GM18526 (cell line): Measurements from ENCODE around the gene PPP2R5D.

ENCODE experiments used
- POLR2A ChIP-seq: IDR thresholded peaks from 3 replicates; pipeline ENCODE4 v1.6.1; 2011; ENCODE audit not compliant: insufficient read length; ENCODE audit errors: extremely low read depth

The PPP2R5D gene

GRCh38 chr6:43033496-43034189, 49.3 kb downstream of the PPP2R5D start:
- TF ChIP-seq POLR2A, result no peak

GRCh38 chr6:43034190-43034525, 49.8 kb downstream of the PPP2R5D start:
- TF ChIP-seq POLR2A, result no peak

- TF ChIP-seq POLR2A, result no peak
These were observed 51.3 kb downstream of the PPP2R5D start for GRCh38 chr6:43035495-43036194.

GRCh38 chr6:43036712-43037111, 52.3 kb downstream of the PPP2R5D start:
- no peak for TF ChIP-seq POLR2A

GRCh38 chr6:43037197-43037596, 52.8 kb downstream of the PPP2R5D start:
- no peak for TF ChIP-seq POLR2A

GRCh38 chr6:43037706-43038105, 53.3 kb downstream of the PPP2R5D start:
- no peak for TF ChIP-seq POLR2A

GRCh38 chr6:43038727-43039126, 54.4 kb downstream of the PPP2R5D start:
- TF ChIP-seq POLR2A, result no peak

- no peak for TF ChIP-seq POLR2A
These were observed 56.3 kb downstream of the PPP2R5D start for GRCh38 chr6:43040542-43041257.

GRCh38 chr6:43043310-43043709, 58.9 kb downstream of the PPP2R5D start:
- no peak for TF ChIP-seq POLR2A

GRCh38 chr6:43045371-43045930, 61.1 kb downstream of the PPP2R5D start:
- no peak for TF ChIP-seq POLR2A

- TF ChIP-seq POLR2A, result no peak
These were observed 63.6 kb downstream of the PPP2R5D start for GRCh38 chr6:43047998-43048397.

GRCh38 chr6:43050981-43051380, 66.6 kb downstream of the PPP2R5D start:
- TF ChIP-seq POLR2A, result no peak

- no peak for TF ChIP-seq POLR2A
These were observed 68.0 kb downstream of the PPP2R5D start for GRCh38 chr6:43052225-43052841.

- no peak for TF ChIP-seq POLR2A
These were observed 68.6 kb downstream of the PPP2R5D start for GRCh38 chr6:43052842-43053544.
